Mammary epithelial cell (primary cell): ENCODE results near the gene ADAMTS2.

Experiments used
- CTCF ChIP-seq, 2 donors: IDR thresholded peaks in 1 of 2; conservative IDR thresholded peaks in 1 of 2; 2 replicates each; pipeline ENCODE4 v1.5.1; 2011 to 2012; ENCODE audit warnings: inconsistent platforms in 2 of 2, low read length in 2 of 2, mild to moderate bottlenecking in 2 of 2, control low read depth in 1 of 2, low read depth in 1 of 2; ENCODE audit not compliant: insufficient read depth in 1 of 2; ENCODE audit errors: extremely low read depth in 1 of 2
- EZH2 ChIP-seq: IDR thresholded peaks from 2 replicates; pipeline ENCODE4 v1.6.1; 2012; ENCODE audit warnings: low read length, inconsistent platforms, borderline replicate concordance

GRCh38 chr5:179211068-179211467, 134.2 kb downstream of the ADAMTS2 start:
- no peak for TF ChIP-seq CTCF (conservative IDR thresholded peaks at IDR 0.05 in 1 of 2, IDR thresholded peaks at IDR 0.05 in 1 of 2; ENCODE audit: extremely low read depth in 1 of 2, insufficient read depth in 1 of 2, low read depth in 1 of 2, low read length in 2 of 2)
- TF ChIP-seq EZH2, result no peak
